ENCODE results near the gene USH1C. TPM values are rescaled to one million over a fixed set of nuclear protein-coding genes. Genes with fewer than 3 reads are reported as not detected.

USH1C gene
- polyA plus RNA-seq, 3 donors from 2014 or later: not detected

Other genes with a start within 250 kb of the USH1C start
- under 1 TPM in 2 of 3 donors, not detected in 1; 0.24 to 0.49 TPM for gene NCR3LG1, start 192.6 kb downstream of the USH1C start, polyA plus RNA-seq
- not detected for gene KCNJ11, start 155.8 kb downstream of the USH1C start, polyA plus RNA-seq
- gene ABCC8, start 67.6 kb downstream of the USH1C start, polyA plus RNA-seq: not detected
- gene OTOG, start 2.8 kb upstream of the USH1C start, polyA plus RNA-seq: not detected
- gene MYOD1, start 175.2 kb upstream of the USH1C start, polyA plus RNA-seq: not detected
- under 1 TPM in 1 of 3 donors, not detected in 2; 0.11 TPM for gene KCNC1, start 190.4 kb upstream of the USH1C start, polyA plus RNA-seq